ENCODE measurements around the gene DENND1A.
"Not testable (repeated sequence)": the region's sequence is repeated elsewhere in the genome, so short reads cannot be mapped to it uniquely, and the experiment has no call there.

Gene DENND1A, protein sequence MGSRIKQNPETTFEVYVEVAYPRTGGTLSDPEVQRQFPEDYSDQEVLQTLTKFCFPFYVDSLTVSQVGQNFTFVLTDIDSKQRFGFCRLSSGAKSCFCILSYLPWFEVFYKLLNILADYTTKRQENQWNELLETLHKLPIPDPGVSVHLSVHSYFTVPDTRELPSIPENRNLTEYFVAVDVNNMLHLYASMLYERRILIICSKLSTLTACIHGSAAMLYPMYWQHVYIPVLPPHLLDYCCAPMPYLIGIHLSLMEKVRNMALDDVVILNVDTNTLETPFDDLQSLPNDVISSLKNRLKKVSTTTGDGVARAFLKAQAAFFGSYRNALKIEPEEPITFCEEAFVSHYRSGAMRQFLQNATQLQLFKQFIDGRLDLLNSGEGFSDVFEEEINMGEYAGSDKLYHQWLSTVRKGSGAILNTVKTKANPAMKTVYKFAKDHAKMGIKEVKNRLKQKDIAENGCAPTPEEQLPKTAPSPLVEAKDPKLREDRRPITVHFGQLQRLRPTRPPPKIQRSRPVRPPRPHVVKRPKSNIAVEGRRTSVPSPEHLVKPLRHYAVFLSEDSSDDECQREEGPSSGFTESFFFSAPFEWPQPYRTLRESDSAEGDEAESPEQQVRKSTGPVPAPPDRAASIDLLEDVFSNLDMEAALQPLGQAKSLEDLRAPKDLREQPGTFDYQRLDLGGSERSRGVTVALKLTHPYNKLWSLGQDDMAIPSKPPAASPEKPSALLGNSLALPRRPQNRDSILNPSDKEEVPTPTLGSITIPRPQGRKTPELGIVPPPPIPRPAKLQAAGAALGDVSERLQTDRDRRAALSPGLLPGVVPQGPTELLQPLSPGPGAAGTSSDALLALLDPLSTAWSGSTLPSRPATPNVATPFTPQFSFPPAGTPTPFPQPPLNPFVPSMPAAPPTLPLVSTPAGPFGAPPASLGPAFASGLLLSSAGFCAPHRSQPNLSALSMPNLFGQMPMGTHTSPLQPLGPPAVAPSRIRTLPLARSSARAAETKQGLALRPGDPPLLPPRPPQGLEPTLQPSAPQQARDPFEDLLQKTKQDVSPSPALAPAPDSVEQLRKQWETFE

GRCh38 chr9:123929870-123930831 lies at the start of gene DENND1A:
Gene DENND1A (minus strand): TSS chr9:123930126. CDS start chr9:123929905, 221 bp downstream.
- DNase-seq (ENCODE audit: low spot score): peak; percentile 91

DNA sequence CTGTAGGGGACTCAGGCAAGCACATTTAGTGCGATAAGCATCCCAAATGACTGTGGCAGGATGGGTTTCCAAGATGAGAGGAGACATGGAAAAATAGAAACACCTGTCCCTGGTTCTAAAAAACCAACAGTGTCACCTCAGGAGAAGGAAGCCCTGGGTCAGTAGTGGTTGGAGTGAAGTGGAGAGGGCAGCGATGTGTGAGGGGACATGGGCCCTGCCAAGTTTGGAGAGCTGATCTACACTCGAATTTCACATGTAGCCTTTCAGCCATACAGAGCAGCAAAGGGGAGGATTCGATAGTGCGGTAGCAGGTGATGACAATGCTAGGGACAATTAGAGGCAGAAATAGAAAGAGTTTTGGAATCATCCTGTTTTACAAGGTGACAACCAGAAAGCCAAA lies 49.1 kb upstream of the DENND1A start:
- DNase-seq (ENCODE audit: low spot score): no peak

DNA sequence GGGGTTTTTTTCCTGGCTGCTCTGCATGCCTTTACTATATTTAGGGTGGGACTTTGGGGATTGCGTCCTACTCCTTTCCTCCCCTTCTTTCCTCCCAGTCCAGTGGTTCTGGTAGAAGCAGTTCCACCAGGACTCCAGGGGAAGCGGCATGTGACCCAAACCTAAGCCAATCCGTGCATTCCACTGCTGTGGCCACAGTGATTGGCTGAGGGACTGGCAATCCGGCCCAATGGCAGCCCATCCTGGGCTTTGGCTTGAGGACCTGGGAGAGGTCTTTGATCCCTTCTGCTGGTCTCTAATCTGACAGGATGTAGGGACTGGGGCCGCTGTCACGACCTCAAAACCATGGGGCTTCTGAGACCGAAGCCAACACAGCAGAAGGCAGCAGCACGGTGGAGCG lies 46.7 kb upstream of the DENND1A start:
- DNase-seq (ENCODE audit: low spot score): not testable (repeated sequence)

- no peak for DNase-seq (ENCODE audit: low spot score)
Observed at GRCh38 chr9:123975871-123976270, 45.9 kb upstream of the DENND1A start.

DNA sequence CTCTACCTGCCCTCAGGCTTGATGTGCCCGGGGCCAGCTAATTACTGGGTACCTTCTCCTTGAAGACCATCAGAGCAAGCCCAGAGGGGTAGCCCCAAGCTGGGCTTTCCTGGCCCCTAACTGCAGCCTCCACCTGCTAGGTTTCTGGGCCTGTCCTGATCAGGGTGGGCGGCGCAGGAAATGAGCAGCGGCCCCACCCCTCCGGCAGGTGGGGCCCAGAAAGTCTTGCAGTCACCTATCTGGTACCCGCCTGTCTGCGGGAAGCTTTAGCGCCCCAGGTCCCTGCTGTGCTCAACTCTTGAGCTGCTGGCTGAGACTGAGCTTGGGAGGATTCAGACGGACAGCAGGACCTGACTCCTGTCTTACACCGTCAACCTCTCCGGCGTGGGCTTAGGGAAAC lies 44.5 kb upstream of the DENND1A start:
- DNase-seq (ENCODE audit: low spot score): no peak

GRCh38 chr9:123973590-123974223 lies 43.8 kb upstream of the DENND1A start:
- DNase-seq (ENCODE audit: low spot score): no peak

- DNase-seq (ENCODE audit: low spot score): no peak
Observed at GRCh38 chr9:123972618-123973017, 42.7 kb upstream of the DENND1A start.

GRCh38 chr9:123967323-123967722 lies 37.4 kb upstream of the DENND1A start:
- DNase-seq (ENCODE audit: low spot score): no peak

DNA sequence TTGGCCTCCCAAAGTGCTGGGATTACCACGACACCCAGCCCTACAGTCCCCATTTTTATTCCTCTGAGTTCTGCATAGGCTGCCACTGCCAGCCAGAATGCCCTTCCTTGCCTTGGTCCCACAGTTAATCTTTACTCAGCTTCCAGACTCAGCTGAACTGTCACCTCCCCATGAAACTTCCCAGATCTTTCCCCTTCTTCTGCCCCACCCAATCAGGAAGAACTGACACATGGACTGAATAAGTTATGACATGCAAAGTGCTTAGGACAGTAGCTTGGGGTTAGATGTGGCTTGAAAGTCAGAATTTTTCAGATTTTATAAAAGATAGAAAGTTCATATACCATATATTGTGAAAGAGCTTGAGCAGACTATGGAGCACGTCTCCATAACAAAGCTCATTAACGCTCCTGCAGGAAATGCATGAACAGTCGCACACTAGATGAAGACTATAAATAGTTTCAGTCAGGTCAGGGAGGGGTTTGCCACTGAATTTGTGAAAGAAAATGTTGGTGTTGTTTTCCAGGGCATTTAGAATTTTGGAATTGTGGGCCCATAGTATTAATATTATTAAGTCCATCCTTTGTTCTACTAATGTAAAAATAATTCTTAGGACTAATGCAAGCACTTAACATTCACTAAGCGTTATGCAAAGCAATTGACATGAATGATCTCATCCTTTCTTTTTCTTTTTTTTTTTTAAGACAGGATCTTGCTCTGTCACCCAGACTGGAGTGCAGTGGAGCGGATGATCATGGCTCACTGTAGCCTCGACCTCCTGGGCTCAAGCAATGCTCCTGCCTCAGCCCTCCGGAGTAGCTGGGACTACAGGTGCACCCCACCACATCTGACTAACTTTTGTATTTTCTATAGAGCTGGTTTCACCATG lies 36.1 kb upstream of the DENND1A start:
- no peak for DNase-seq (ENCODE audit: low spot score)

DNA sequence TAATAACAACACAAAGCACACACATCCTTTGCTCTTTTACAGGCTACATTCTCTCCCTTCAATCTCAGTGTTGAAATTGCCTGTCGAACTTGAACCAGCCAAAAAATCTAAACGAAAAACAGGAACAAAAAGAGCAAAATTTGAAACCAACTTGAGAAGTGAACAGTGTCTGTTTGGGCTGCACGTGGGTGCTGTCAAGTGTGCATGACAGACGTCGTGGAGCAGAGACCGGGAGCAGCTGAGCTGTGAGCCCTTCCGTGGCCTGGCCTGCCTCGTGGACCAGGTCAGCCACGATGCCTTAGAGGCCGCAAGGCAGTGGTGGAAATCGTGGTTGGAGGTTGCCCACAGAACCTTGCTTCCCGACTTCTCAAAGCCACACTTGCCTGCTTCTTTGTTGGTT lies 34.8 kb upstream of the DENND1A start:
- DNase-seq (ENCODE audit: low spot score): no peak

- DNase-seq (ENCODE audit: low spot score): no peak
Observed at GRCh38 chr9:123960965-123961364, 31.0 kb upstream of the DENND1A start.

DNA sequence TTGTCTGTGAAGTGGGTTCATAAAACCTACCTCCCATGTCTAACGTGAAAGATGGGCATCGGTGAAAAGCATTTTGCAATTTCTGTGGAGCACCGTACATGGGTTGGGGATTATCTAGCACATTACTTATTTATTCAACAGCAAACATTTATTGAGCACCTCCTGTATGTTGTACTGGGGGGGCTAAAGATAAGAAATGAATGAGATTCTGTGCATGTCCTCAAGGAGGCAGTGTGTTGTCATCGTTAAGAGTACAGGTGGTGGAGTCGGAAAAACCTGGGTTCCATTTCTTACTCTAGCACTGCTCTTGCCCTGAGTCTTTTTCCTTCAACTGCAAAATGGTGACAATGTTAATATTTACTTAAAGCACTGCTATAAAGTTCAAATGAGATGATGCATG lies 30.4 kb upstream of the DENND1A start:
- DNase-seq (ENCODE audit: low spot score): no peak

- DNase-seq (ENCODE audit: low spot score): no peak
Observed at GRCh38 chr9:123959787-123960186, 29.9 kb upstream of the DENND1A start.

GRCh38 chr9:123957731-123958130 lies 27.8 kb upstream of the DENND1A start:
- DNase-seq (ENCODE audit: low spot score): no peak

DNA sequence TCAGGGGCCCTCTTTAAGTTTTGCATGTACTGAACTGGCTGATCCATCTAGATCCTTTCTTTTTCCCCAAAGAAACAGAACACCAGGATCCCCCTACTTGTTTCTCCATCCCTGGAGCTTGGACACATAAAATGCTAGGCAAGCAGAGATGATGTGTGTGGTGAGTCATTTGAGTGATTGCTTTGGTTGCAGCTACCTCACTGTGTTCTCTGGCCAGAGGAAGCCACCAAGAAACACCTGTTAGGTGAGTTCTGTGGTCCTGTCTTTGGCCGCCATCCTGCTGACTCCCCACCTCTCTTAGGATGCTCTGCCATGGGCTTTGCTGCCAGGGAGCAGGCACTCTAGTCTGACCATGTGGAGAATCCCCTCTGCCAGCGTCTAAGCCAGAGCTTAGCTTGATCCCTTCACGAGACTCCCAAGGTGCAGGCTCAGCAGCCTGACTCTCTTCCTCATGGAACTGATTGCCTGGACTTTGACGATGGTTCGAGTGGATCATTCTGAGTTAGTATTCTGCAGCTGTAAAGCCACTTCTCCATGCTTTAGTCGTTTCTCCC lies 27.3 kb upstream of the DENND1A start:
- DNase-seq (ENCODE audit: low spot score): no peak

DNA sequence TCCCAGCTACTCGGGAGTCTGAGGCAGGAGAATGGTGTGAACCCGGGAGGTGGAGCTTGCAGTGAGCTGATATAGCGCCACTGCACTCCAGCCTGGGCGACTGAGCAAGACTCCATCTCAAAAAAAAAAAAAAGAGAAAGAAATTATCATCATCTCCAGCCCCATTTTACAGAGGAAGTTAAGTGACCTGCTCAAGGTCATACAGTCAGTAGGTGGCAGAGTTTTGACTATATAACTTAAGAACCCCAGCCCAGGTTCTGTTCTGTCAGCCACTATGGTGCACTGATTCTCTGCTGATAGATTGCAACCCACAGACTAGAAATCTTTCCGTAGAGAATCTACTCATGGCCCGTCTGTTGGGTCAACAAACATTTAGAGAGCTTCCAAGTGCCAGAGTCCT lies 25.7 kb upstream of the DENND1A start:
- DNase-seq (ENCODE audit: low spot score): no peak

GRCh38 chr9:123954518-123955280 lies 24.8 kb upstream of the DENND1A start:
- DNase-seq (ENCODE audit: low spot score): no peak

DNA sequence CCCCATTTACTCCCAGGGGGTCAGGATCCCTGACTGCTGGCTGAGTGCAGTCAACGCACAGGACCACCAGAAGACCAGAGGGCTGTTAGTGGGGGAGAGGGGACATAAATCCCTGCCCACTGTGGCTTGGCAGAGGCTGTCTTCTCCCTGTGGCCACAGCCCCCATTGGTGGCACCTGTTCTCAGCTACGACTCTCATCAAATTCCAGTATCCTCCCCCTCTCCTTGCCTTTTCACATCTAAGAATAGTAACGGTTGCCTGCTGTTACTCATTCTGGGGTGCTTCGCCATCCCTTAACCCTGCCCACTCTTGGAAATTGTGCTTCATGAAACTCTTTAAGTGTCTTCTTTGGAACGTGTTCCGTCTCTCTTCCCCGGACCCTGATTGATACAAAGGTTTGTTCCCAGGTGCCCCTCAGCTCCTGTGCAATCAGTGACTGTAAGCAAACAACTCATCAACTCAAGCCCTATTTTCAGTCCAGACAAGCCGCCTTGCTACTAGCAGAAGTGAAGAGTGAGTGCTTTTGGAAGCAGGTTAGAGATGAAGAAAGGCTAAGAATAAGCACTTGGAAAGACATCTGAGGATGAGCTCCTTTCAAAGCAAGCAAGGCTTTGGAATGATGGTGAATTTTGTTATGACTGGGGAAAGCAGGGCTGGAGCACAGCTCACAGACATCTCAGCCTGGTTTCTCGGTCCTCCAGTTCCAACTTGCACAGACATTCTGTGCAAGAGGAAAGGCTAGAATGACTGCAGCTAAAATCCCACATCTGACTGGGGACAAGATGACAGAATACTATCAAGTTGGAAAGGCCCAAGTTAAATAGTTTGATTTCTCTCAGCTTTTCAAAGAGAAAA lies 22.9 kb upstream of the DENND1A start:
- DNase-seq (ENCODE audit: low spot score): no peak
